Fibroblast of peridontal ligament (primary cell): ENCODE measurements around the gene CCDC34.
"Not testable (repeated sequence)": the region's sequence is repeated elsewhere in the genome, so short reads cannot be mapped to it uniquely, and the experiment has no call there.

Experiments used
- DNase-seq: peaks from one replicate; pipeline ENCODE4 v3.0.0-alpha.2; 2010; ENCODE audit errors: extremely low read depth

CCDC34 gene

DNA sequence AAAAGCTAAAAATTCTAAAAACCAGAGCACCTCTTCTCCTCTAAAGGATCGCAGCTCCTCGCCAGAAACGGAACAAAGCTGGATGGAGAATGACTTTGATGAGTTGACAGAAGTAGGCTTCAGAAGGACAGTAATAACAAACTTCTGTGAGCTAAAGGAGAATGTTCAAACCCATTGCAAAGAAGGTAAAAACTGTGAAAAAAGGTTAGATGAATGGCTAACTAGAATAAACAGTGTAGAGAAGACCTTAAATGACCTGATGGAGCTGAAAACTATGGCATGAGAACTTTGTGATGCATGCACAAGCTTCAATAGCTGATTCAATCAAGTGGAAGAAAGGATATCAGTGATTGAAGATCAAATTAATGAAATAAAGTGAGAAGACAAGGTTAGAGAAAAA, 40.8 kb downstream of the CCDC34 start:
- not testable (repeated sequence) for DNase-seq

DNA sequence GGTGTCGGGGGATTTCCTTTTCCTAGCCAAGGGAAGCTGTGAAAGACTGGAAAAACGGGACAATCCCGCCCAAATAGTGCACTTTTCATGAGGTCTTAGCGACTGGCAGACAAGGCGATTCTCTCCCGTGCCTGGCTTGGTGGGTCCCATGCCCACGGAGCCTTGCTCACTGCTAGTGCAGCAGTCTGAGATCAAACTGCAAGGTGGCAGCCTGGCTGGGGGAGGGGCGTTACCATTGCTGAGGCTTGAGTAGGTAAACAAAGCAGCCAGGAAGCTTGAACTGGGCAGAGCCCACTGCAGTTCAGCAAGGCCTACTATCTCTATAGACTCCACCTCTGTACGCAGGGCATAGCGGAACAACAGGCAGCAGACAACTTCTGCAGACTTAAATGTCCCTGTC, 41.7 kb downstream of the CCDC34 start:
- not testable (repeated sequence) for DNase-seq

DNA sequence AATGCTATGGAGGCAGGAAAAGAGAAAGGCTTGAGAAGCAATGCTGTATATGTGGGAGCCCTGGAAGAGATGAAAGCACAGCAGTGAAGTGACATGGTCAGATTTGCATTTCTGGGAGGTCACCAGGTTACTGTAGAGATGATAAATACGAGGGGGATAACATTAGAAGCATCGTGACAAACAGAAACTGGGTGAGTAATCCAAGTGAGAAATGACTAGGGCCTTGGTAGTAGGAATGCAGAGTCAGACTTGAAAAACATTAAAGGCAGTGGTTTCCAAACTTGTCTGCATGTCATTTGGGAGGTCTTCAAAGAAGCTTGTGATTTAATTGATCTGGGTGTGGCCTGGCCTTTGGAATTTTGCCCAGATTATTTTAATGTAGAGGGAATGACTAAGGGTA, 43.9 kb downstream of the CCDC34 start:
- peak; percentile 71 for DNase-seq

DNA sequence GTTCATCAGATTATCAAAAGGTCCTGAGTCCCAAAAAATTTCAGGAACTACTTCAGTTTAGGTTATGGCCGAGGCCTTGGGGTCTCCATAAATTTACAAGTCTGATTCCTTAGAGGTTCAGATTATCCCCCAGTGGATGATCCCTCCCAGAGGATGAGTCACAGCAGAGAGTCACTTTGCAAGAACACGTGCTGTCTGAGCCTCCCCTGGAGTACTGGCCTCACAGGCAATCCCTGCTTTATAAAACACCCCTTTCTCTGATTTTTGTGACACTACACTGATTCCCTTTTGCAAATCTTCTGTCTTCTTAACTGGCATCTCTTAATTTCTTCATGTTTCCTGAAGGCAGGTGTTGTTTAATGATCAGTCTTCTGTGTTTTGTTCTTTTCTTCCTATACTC, 45.3 kb downstream of the CCDC34 start:
- peak; percentile 54 for DNase-seq

DNA sequence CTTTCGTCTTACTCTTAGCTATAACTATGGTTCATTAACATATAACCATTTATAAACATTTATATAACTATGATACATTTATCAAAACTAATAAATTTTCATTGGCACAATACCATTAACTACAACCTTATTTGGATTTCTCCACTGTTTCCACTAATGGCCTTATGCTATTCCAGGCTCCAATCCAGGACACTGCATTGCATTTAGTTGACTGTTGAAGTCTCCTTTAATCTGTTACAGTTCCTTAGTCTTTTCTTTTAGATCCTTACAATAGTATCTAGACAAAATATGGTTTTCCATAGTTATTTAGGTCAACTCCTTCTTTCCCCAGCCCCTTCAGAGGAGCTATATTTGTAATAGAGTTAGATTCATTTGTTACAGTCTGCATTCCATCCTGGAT, 47.2 kb downstream of the CCDC34 start:
- DNase-seq: no peak

DNA sequence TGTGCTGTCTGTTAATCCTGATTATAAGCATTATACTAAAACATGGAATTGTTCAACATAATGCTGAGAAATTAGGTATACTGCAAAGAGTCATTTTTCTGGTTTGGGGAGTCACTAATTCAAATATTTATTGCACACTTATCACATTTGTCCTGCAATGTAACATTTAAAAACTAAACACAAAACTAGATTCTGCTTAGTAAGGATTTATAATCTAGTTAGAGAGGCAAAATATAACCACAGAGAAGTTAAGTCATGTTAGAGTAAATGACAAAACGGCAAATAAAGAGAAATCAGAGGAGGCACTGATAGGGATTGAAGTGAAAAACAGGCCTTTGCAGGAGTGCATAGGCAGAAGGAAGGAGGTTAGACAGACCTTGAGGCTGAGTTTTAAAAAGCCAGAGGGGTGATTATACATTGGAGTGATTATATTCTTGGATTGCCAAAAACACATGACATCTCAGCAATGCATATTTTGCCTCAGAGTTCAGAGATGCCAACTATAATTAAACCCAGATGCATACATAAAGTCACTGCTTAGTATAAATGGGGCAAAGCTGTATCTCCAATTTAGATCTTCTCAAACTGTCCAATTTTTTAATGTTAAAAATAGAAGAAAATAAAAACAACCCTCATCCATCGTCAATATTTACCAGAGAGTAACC, 49.7 kb downstream of the CCDC34 start:
- peak; percentile 91 for DNase-seq

DNA sequence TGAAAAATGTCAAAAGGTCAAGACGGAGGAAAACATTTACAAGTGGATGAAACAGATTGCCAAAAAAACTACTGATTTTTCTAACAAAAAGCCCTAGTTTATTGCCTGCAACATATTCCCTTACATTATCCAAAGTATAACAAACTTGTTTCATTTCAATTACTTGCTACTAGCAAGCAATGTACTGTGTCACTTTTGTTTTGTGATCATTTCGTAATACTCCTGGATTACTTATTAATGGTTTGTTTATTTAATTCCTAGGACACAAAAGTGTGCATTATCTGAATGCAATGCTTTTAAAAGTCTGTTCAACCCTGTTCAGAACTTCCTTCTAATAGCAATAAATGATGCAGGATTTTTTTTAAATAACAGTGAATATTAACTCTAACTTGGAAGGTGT, 50.9 kb downstream of the CCDC34 start:
- DNase-seq: no peak

DNA sequence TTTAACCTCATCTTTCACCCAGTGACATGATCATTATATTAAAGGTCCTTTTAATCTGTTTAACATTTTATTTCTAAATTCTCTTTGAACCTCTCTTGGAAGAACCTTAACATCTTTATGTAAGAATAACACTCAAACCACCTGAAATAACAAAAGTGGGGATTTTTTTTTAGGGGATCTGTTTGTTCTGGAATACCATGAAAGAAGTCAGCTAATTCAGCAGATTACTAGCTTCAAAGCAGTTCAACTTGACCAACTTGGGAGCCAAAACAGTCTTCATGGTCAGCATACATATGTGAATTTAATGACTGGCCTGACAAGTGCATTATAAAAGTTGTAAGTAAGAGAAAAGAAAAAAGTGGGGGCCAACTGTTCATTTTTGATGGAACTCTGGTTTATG, 52.3 kb downstream of the CCDC34 start:
- DNase-seq: no peak

DNA sequence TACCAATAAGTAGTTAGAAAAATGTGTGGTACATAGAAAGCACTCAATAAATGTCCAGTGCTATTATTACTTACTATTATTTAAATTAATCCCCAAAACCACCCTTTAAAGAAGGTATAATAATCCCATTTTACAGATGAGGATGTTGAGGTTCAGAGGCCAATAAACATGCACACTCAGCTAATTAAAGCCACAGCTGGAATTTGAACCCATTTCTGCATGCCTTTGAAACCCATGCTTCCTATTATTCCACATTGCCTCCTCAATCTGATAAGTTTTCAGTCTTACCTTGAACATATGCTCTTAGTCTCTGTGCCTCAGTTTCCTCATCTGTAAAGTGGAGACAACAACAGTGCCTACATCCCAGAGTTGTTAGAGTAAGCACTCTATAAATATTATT, 52.8 kb downstream of the CCDC34 start:
- DNase-seq: no peak

DNA sequence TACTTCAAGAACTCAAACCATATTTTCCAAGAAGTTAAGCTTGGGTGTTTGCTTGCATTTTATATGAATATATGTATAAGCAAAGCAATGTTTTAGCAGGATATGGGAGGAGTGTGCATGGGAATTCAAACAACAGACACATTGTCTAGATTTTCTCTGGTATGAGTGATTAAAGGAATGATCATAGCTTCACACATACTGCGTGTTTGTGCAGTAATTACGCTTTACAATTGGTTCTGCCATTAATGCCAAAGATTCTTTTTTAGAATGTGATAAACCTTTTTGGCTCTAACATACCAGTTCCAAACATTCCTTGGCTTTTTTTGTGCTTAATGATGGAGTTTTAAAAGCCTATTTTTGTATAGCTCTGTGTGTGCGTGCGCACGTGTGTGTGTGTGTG, 54.0 kb downstream of the CCDC34 start:
- DNase-seq: no peak

DNA sequence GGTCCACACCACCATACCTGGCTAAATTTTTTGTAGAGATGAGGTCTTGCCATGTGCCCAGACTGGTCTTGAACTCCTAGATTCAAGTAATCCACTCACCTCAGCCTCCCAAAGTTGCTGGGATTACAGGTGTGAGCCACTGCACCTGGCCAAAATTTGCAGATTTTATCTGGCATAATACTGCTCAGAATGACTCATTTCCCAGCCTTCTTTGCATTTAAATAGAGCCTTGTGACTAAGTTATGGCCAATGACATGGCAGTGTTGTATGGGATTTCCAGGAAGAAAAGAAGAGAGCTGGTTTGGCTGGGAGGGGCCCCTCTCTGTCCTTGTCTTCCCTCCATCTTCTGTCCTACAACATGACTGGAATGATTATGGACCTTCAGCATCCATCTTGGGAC, 55.8 kb downstream of the CCDC34 start:
- DNase-seq: no peak

DNA sequence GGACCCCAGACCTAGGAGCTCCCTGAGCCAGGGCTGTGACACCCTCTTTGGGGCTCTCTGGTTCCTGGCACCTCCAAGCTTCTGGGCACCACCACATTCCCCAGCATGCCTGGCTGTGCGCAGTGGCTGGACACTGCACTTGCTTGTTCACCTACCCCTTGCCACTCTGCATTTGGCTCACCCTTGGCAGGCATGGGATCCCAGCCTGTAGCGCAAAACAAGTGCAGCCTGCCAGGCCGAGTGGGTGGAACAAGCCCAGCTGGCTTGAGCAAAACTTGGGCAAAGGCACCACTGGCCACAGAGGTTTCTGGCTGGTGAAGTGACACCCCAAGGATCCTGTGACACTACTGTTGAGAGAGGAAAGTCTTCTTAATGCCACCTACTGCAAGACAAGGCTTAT, 57.3 kb downstream of the CCDC34 start:
- no peak for DNase-seq

DNA sequence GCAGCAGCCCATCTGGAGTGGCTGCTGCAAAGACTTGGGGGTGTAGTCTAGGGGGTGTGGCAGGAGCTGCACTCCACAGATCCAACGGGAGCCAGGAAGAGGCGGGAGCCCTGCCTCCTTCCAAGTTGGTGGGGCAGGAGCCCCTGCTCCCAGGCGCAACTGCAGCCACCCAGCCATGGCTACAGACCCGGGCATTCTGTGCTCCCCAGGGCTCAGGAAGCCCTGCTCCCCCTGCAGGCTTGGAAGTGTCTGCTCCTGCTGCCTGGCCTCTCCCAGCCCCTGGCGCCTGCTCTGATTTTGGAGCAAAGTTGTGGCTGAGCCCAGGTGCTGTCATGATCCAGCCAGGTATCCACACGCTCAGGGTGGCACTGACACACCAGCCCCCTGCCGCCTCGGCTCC, 58.5 kb downstream of the CCDC34 start:
- DNase-seq: no peak

DNA sequence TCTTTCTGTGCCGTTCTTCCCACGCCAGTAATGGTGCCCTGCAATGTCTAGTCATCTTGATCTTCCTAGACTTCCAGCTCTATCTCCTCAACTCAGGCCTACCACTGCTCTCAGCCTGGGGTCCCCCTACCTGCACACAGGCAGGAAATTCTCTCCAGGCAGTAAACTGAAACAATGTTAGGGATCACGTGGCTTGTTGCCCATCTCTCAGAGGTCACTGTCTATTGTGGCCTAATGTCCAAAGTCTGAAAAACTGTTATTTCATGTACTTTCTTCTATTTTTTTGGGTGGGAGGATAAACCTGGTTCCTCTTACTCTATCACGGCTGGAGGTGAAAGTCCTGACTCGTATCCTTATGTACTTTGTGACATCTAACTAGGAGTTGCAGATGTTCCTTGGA, 59.1 kb downstream of the CCDC34 start:
- DNase-seq: no peak

DNA sequence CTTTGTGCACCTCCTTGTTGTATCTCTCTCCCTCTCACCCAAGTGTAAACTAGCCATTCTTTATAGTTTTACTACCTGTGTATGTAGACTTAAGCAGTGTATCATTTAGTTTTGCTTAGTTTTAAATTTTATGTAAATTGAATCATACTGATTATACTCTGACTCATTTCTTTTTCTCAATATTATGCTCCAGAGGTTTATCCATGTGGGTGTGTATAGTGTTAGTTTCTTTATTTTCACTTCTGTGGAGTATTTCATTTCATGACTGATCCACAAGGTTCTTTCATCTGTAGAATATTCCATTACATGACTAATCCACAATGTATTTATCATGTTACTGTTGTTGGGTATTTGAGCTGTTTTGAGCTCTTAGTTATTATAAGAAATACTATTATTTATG, 62.0 kb downstream of the CCDC34 start:
- DNase-seq: no peak

DNA sequence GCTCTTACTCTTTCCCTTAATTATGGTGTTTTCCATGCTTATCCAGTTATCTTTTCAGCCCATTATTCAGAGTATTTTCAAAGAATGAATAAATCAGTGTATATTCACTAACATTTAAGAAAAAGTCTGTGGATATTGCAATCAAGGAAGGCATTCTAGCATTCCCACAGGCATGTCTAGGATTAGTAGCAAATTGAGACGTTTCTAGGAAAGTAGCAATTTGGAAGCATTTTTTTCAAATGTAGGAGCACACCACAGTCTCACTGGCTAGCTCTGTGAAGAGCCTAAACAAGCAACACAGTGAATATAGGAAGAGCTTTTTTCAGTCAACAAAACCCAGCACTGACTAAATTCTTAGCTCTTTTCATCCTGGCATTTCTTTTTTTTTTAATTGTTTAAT, 65.4 kb downstream of the CCDC34 start:
- DNase-seq: no peak

DNA sequence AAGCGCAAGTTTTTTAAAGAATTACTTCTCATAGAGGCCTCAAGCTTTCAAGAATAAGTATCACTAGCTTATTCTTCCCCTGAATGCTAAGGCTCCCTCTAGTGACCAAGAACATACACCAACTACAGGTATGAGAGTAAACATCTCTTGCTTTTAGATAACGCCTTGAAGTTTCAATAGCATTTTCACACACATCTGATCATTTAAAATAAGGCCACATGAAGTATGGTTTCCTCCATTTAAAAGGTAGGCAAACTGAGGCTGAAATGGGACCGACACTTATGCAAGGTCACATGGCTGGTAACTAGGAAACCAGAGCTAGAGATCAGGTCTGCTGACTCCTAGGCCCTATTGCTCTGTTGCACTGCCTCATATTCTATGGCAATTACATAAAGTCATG, 66.5 kb downstream of the CCDC34 start:
- DNase-seq: peak; percentile 75

DNA sequence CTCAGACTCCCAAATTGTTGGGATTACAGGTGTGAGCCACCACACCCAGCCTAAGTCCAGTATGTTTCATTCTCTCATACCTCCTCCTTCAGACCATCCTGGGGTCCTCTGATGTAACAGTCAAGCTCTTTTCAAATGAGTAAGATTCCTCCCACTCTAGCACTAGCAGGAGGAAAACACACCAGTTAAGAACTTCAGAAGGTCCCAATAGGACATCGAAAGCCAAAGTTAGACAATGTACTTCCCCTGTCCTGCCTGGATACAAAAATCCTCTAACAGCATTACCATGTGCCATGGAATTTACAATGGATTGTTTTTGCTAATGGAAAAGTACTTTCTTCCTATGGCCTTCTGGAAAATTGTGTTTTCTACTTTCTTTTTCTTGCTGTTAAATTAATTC, 67.1 kb downstream of the CCDC34 start:
- DNase-seq: no peak

DNA sequence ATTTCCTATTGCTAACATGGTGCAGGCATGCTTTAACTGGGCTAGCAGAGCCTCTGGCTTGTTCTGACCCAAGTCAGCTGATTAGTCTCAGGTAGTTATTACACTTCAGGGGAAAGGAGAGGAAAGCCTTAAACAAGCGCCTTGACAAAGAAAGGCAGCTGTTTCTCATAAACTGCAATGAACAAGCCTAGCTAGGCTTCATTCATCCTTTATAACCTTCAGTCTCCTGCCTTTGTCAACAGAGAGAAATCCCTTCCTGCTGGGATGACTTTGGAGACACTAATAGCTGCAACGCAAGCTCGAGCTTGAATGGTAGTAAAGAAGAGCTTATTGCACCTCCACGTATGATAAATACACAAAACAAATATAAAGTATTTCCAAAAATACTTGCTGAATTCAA, 68.4 kb downstream of the CCDC34 start:
- no peak for DNase-seq

DNA sequence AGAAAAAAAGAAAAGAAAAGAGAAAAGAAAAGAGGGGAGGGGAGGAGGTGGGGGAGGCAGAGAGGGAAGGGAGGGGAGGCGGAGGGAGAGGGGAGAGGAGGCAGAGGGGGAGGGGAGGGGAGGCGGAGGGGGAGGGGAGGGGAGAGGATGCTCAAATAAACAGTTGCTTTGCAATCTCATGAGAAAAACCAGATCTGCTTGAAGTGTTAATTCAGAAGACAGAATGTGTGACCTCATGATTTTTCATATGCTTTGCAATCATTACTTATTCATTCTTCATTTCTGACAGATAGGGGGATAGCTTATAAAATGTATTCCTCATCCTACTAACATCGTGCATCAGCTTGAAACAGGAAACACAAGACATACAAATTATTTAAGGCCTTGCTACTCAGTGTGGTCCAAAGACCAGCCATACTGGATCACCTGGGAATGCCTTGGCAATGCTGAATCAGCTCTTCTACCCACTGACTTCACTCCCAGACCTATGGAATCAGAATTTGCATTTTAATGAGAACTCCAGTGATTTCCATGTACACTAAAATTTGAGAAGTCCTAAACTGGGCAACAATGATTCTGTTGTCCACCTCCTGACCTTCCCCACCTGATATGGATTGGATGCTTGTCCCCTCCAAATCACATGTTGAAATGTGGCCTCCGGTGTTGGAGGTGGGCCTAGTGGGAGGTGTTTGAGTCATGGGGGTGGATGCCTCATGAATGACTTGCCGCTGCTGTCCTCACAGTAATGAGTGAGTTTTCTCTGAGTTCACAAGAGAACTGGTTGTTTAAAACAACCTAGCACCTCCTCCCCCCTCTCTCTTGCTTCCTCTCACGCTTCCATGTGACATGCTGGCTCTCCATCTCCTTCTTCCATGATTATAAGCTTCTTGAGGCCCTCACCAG, 69.2 kb downstream of the CCDC34 start:
- DNase-seq: no peak

DNA sequence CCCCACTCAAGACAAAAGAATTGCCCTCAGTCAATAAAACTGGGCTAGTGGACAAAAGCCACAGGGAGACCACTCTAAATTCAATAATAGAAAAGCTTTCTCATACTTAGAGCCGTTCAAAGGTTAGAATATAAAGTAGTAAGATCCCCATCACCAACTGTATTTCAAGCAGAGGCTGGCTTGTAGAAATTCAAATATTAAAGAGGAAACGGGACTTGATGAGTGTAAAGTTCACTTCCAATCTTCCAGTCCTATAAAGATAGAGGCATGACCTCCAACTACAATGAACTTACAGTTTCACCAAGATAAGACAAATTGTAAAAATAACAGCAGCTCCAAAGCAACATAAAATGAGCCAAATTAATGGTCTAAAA, 70.4 kb downstream of the CCDC34 start:
- no peak for DNase-seq

DNA sequence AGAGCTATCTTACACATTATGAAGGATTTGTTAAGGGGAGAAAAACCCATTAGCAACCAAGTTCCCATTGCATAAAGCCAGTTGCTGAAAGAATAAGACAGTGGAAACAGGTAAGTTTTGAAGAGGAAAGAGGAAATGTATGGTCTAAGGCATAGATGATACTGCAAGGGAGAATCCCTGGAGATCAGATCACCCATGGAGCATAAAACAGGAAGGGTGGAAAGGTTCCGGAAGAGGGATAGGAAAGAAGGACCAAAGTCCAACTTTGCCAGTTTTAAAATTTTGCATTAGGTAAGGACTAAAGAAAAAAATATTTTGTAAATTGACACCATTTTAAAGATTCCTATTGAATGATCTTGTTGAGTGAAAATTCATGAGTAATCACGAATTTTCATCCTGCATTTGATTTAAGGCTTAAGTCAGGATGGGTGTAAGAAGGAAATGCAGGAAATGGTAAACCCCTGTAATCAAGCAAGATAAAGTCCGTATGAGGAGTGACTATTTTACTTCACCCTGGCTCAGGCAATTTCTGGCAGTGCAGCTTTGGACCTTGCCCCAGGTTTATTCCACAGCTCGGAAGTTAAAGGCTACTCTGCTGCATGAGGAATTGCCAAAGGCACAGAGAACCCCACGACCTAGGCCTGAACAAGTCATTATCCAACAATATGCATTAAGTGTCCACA, 70.9 kb downstream of the CCDC34 start:
- no peak for DNase-seq

DNA sequence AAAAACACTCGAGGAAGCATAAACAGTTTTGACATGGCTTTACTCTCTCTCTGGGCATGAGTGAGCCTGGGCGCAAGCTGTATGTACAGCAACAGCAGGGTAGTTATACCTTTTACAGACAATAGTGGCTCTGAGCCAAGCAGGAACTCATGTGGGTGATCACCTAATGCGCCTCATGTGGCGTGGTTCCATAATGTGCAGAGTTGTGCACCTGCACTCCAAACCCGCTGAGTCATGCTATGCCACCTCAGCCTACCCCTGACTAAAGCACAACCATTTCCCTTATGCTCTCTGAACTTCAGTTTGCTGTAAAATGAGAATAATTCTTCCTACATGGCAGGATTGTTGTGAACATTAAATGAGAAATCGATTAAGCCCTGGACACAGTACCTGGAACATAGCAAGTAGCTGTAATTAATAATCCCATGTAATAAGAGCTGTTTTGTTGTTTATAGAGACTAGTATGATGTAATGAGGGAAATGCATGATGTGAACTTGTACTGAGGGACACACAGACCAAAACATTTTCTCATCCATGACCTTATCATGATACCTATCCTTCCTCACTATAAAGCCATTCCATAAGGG, 71.6 kb downstream of the CCDC34 start:
- no peak for DNase-seq
